Activated CD8-positive, alpha-beta memory T cell treated with anti-CD3 and anti-CD28 coated beads, Interleukin-2, amount 50 U/mL, for 4 hours (primary cell): Measurements from ENCODE around the gene HIRA.
A peak's percentile ranks its signal among the peaks of the same experiment; 100 is the strongest.
"Not testable (repeated sequence)": the region's sequence is repeated elsewhere in the genome, so short reads cannot be mapped to it uniquely, and the experiment has no call there.

Experiments
- DNase-seq: peaks from one replicate; pipeline ENCODE4 v3.0.0-alpha.2; 2020

HIRA gene

DNA sequence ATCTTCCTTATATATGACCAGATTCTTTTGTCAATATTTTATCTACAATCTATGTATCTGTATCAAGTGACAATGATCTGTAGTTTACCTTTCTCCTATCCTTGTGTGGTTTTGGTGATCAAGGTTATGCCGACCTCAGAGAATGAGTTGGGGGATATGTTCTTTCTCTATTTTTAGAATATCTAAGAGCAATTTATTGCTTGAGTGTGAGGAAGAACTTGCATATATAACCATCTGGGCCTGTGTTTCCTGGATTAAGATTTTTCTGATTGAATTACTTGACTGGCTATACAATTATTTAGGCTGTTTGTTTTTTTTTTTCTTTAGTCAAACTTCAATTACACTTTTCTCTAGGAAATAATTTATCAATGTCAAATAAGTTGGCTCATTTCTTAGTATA lies 30.0 kb upstream of the HIRA start:
- DNase-seq: no peak

DNA sequence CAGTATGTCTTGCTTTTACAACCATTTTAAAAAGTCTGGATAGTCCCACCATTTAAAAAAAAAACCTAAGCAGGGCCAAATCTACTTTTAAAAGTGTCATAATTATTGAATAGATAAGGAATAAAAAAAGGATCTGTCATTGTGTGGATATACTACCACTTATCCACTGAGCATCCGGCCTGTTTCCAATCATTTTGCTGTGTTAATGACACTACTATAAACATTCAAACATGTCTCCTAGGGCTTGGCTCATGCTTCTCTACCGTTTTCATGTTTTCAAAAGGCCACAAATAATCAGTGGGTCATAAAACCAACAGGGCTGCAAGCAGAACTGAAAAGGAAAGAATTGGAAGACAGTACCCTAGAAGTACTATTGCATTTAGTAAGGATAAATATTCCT lies 28.5 kb upstream of the HIRA start:
- no peak for DNase-seq

- DNase-seq: no peak
These were observed 26.4 kb upstream of the HIRA start for GRCh38 chr22:19457828-19458428.

GRCh38 chr22:19456541-19456940 lies 25.0 kb upstream of the HIRA start:
- DNase-seq: no peak

- DNase-seq: no peak
These were observed 24.2 kb upstream of the HIRA start for GRCh38 chr22:19455585-19456370.

- DNase-seq: no peak
These were observed 23.5 kb upstream of the HIRA start for GRCh38 chr22:19455033-19455432.

DNA sequence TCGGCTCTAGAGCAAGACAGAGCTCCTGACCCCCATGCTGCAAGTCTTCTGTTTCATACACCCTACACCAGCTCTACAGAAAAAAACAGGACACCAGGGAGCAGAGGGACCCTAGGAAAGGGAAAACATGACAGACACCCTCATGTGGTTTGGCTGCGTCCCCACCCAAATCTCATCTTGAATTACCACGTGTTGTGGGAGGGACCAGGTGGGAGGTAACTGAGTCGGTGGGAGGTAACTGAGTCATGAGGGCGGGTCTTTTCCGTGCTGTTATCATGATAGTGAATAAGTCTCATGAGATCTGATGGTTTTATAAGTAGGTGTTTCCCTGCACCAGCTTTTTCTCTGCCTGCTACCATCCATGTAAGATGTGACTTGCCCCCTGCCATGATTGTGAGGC lies 22.6 kb upstream of the HIRA start:
- DNase-seq: no peak

DNA sequence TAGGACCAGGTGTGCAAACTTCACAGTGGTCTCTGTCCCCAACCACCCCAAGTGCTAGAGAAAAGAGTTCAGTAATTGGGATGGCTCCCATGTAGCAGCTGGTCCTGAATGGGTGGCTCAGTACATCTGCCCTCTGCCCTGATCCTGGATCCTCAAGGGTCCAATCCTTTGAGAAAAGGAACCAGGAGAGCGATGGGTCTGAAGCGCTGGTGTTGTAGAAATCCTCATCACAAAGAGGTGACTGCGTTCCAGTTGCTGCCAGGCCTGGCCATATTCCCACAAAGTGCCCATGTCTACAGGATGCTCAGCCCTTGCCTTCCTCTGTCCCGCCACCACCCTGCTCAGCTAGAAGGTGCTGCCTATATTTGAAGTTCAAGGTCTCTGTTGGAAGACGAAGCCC lies 22.2 kb upstream of the HIRA start:
- DNase-seq: no peak

GRCh38 chr22:19451570-19451969 lies 20.0 kb upstream of the HIRA start:
- no peak for DNase-seq

DNA sequence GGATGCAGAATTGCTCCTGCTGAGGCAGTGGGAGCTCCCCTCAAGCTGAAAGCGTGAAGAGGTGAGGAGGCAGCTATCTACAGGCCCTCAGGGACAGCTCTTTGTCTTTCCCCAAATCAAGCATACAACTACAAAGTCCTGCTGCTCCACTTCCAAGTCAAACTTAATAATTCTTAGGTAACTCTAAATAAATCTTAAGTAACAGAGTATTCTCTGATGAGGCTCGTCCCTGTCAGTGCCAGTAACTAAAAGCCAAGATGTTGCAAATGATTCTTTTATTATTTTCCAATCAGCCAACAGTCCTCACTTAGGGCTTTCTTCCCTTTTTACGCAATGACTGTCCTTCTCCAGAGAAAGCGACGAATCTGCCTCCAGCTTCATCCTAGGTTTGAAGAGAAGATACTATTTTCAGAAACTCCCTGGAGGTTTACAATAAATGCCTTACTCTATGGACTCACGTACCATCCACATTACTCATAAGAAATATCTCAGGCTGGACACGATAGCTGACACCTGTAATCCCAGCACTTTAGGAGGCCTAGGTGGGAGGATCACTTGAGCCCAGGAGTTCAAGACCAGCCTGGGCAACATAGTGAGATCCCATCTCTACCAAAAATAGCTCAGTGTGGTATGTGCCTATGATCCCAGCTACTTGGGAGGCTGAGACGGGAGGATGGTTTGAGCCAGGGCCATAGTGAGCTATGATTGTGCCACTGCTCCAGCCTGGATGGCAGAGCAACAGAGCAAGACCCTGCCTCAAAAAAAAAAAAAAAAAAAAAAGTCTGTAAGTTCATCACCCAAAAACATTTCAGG lies 19.0 kb upstream of the HIRA start:
- no peak for DNase-seq

GRCh38 chr22:19449422-19449767 lies 17.9 kb upstream of the HIRA start:
- no peak for DNase-seq

DNA sequence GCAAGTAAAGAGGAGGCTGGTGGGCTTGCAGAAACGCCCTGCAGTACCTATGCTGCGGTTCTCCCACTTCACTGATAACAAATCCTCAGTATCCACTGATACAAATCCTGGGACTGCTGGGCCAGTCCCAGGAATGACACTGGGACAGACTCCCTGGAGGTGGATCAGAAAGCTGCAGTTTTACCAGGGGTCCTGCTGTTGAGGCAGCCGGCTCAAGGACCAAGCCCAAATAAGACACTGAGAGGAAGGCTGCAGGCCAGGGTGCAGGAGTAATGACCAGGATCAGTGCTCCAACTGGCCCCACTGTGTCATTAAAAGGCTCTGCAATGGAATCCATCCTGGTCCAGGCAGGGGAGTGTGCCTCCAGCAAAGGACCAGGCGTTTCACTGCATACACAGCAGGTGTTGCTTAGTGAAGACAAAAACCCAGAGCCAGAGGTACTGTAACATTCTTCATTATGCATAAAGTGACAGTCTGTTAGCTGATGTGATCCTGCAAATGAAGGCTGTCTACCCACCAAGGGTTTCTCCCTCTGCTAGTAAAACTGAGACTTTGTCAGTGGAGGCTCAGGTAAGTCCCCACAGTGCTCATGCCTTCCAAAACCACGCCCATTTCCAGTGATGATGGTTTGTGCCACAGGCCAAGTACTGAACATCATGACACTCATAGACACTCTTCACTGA lies 17.3 kb upstream of the HIRA start:
- DNase-seq: no peak

GRCh38 chr22:19448076-19448607 lies 16.6 kb upstream of the HIRA start:
- DNase-seq: no peak

DNA sequence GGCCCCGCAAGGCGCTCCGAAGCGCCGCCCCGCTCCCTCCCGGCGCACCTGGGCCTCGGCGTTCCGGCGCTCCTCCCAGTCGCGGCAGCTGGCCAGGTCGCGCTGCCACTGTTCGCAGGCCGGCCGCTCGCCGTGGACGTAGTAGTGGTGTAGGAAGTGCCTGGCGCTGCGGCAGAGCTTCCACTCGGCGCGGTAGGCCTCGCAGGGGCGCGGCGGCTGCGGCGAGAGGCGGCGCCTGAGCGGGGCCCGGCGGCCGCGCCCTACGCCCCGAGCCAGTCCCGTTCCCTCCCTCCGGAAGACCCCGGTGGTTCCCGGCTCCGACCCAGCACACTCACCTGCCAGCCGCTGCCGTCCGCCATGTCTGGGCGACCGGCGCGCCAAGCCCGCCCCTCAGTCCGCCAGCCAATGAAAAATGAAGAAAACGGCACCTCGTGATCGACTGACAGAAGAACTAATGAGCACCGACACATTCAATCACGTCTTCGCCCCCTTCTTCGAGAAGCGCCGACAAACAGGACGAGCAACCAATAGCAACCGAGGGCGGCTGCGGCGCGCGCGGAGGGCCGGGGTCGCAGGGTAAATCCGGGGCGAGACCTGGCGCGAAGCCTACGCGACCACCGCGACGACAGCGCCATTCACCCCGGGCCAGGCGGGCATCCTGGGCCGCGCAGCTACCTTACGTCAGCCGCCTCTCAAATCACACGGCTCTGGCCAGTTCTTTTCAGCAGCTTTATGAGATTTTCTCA lies 16.0 kb upstream of the HIRA start, which contains the start of gene C22orf39:
Gene C22orf39 (minus strand): TSS at position 382 of the 746 bp plus-strand sequence. CDS start 23 bp downstream, at position 359.
- DNase-seq: peak; percentile 84

- no peak for DNase-seq
These were observed 15.2 kb upstream of the HIRA start for GRCh38 chr22:19446603-19447329.

DNA sequence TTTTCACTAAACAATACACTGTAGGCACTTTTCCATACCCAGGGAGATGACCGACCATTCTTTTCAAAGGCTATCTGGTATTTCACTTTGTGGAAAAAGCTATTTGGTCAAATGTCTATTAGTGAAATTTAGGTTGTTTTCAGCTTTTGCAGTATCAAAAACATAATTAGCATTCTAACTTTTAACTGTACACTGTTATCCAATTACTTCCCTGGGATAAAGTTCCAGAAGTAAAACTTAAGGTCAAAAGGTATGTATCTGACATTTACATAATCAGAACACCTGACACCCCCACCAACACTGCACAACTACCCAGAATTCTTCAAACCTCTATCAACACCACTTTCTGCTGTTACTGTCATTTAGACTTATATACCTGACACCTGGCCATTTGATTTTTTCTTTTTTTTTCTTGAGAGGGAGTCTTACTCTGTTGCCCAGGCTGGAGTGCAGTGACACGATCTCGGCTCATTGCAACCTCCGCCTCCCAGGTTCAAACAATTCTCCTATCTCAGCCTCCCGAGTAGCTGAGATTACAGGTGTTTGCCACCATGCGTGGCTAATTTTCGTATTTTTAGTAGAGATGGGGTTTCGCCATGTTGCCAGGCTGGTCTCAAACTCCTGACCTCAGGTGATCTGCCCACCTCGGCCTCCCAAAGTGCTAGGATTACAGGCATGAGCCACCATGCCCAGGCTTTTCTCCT lies 13.9 kb upstream of the HIRA start:
- not testable (repeated sequence) for DNase-seq

GRCh38 chr22:19443544-19444211 lies 12.1 kb upstream of the HIRA start:
- no peak for DNase-seq

DNA sequence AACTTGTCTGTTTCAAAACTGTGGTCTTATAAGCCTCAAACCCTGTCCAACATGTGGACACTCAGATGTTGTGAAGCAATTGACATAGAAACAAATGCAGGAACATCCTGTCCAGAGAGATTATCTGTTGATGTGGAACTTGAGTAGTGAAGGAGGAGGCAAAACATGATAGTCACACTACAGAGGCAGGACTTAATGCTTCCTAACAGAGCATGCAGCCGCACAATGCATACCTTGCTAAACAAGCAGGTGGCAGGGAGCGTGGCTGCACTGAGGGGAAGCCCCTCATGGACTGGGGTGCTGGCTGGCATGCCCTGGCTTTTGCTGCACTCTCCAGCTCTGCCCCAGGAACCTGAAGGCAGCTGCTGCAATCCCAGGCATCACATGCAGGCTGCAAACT lies 10.6 kb upstream of the HIRA start:
- no peak for DNase-seq

- DNase-seq: no peak
These were observed 9.1 kb upstream of the HIRA start for GRCh38 chr22:19440411-19441195.
